AG09319 (cell line): ENCODE results near the gene CORO2A.

ENCODE experiments used
- DNase-seq: peaks from one replicate; pipeline ENCODE4 v3.0.0-alpha.2; 2010; ENCODE audit warnings: low read depth; ENCODE audit errors: extremely low read depth
- CTCF ChIP-seq: IDR thresholded peaks from 2 replicates; pipeline ENCODE4 v1.5.1; 2011; ENCODE audit warnings: low read depth, mild to moderate bottlenecking, inconsistent platforms, low read length, moderate library complexity

CORO2A gene

GRCh38 chr9:98227883-98228282, 35.4 kb upstream of the CORO2A start:
- DNase-seq = no peak
- no peak for TF ChIP-seq CTCF

- no peak for DNase-seq
- no peak for TF ChIP-seq CTCF
Observed at GRCh38 chr9:98226957-98227356, 34.5 kb upstream of the CORO2A start.

- no peak for TF ChIP-seq CTCF
- DNase-seq = peak; percentile 16
Observed at GRCh38 chr9:98226516-98226915, 34.1 kb upstream of the CORO2A start.

- no peak for TF ChIP-seq CTCF
- DNase-seq = no peak
Observed at GRCh38 chr9:98225015-98225442, 32.6 kb upstream of the CORO2A start.

- peak; percentile 95 for DNase-seq
- no peak for TF ChIP-seq CTCF
Observed at GRCh38 chr9:98222885-98223691, 30.7 kb upstream of the CORO2A start.

GRCh38 chr9:98220911-98221310, 28.5 kb upstream of the CORO2A start:
- no peak for TF ChIP-seq CTCF
- DNase-seq = no peak

- no peak for DNase-seq
- no peak for TF ChIP-seq CTCF
Observed at GRCh38 chr9:98219794-98220370, 27.4 kb upstream of the CORO2A start.
